Fibroblast of mammary gland (primary cell): ENCODE measurements around the gene MMP14.
"Not testable (repeated sequence)": the region's sequence is repeated elsewhere in the genome, so short reads cannot be mapped to it uniquely, and the experiment has no call there.

ENCODE experiments used
- DNase-seq: peaks from one replicate; pipeline ENCODE4 v3.0.0-alpha.2; 2010; ENCODE audit warnings: low read depth
- H3K4me3 ChIP-seq: 2 replicates; pipeline ENCODE4 v1.5.1; 2011; ENCODE audit warnings: low read depth, mild to moderate bottlenecking, low read length, moderate library complexity; ENCODE audit not compliant: control insufficient read depth
- CTCF ChIP-seq: conservative IDR thresholded peaks from 2 replicates; pipeline ENCODE4 v1.5.1; 2011; ENCODE audit warnings: low read depth, low read length, inconsistent platforms; ENCODE audit not compliant: control insufficient read depth, insufficient read depth

The MMP14 gene

GRCh38 chr14:22822571-22823098 lies 13.8 kb upstream of the MMP14 start:
- peak; percentile 83 for DNase-seq
- peak overlapping the region; percentile 40 for H3K4me3 ChIP-seq
- peak; percentile 86 for TF ChIP-seq CTCF

- H3K4me3 ChIP-seq: no peak overlapping the region
- TF ChIP-seq CTCF: no peak
- DNase-seq: peak; percentile 98
Measured at GRCh38 chr14:22824711-22825359, 11.6 kb upstream of the MMP14 start.

- peak overlapping the region; percentile 94 for H3K4me3 ChIP-seq
- not testable (repeated sequence) for DNase-seq
Measured at GRCh38 chr14:22829076-22829660, 7.2 kb upstream of the MMP14 start.

GRCh38 chr14:22829661-22830442 lies 6.5 kb upstream of the MMP14 start, which contains the start of gene MRPL52:
TSS of gene MRPL52 (plus strand) at chr14:22829887. CDS start at chr14:22829913, 26 bp downstream.
- TF ChIP-seq CTCF: no peak
- peak within 1 kb of the TSS; percentile 94 for H3K4me3 ChIP-seq
- DNase-seq: peak; percentile 85

GRCh38 chr14:22830443-22831010 lies 5.9 kb upstream of the MMP14 start:
- H3K4me3 ChIP-seq: peak overlapping the region; percentile 94
- DNase-seq: no peak
- TF ChIP-seq CTCF: no peak

- H3K4me3 ChIP-seq: no peak overlapping the region
- DNase-seq: no peak
- TF ChIP-seq CTCF: no peak
Measured at GRCh38 chr14:22835505-22835904, 880 bp upstream of the MMP14 start.

GRCh38 chr14:22837114-22837749 lies 847 bp downstream of the MMP14 start:
- peak; percentile 45 for DNase-seq
- TF ChIP-seq CTCF: no peak
- peak overlapping the region; percentile 95 for H3K4me3 ChIP-seq
